HepG2 (cell line): Measurements from ENCODE around the gene RSKR. TPM values are rescaled to one million over a fixed set of nuclear protein-coding genes. Genes with fewer than 3 reads are reported as not detected.

ENCODE experiments used
- NCOA1 ChIP-seq: sonication (generic); formaldehyde crosslinking; IDR thresholded peaks from 2 replicates; pipeline ENCODE4 v1.9.0; 2021; ENCODE audit warnings: missing genetic modification reagents
- NFIB ChIP-seq: sonication (generic); formaldehyde crosslinking; IDR thresholded peaks from 2 replicates; pipeline ENCODE4 v1.9.0; 2021; ENCODE audit warnings: missing genetic modification reagents, mild to moderate bottlenecking, borderline replicate concordance
- NR2C2 ChIP-seq: sonication (generic); formaldehyde crosslinking; IDR thresholded peaks from 2 replicates; pipeline ENCODE4 v1.4.0; 2020; ENCODE audit warnings: missing genetic modification reagents, mild to moderate bottlenecking, moderate library complexity, borderline replicate concordance
- RFX5 ChIP-seq: IDR thresholded peaks from 2 replicates; pipeline ENCODE4 v1.6.1; 2011; ENCODE audit warnings: low read depth, low read length, improper control_type of control experiment
- SP2 ChIP-seq: sonication (generic); formaldehyde crosslinking; IDR thresholded peaks from 2 replicates; pipeline ENCODE4 v1.5.1; 2020; ENCODE audit warnings: mild to moderate bottlenecking, missing genetic modification reagents
- ZMYM4 ChIP-seq: sonication (generic); formaldehyde crosslinking; IDR thresholded peaks from 2 replicates; pipeline ENCODE4 v1.8.1; 2023; ENCODE audit warnings: mild to moderate bottlenecking, missing genetic modification reagents
- ZNF225 ChIP-seq: sonication (generic); formaldehyde crosslinking; IDR thresholded peaks from 2 replicates; pipeline ENCODE4 v1.4.0; 2020; ENCODE audit warnings: mild to moderate bottlenecking, missing genetic modification reagents
- ZNF660 ChIP-seq: sonication (generic); formaldehyde crosslinking; IDR thresholded peaks from 2 replicates; pipeline ENCODE4 v1.5.1; 2020; ENCODE audit warnings: mild to moderate bottlenecking, low read depth, missing genetic modification reagents, borderline replicate concordance
- ZNF740 ChIP-seq: sonication (generic); formaldehyde crosslinking; IDR thresholded peaks from 2 replicates; pipeline ENCODE4 v1.4.0; 2020; ENCODE audit warnings: missing genetic modification reagents
- ZNF772 ChIP-seq: sonication (generic); formaldehyde crosslinking; IDR thresholded peaks from 2 replicates; pipeline ENCODE4 v1.5.0; 2020; ENCODE audit warnings: mild to moderate bottlenecking, missing genetic modification reagents
- polyA plus RNA-seq, 8 experiments: library from polyadenylated mRNA; depleted of rRNA in 3 of 8; stranded (reverse) in 7 of 8; unstranded in 1 of 8; fragments of >200 nt; fragmentation: Illumina TruSeq in 4 of 8; extraction: Trizol in 4 of 8; gene quantifications; 2 replicates each; pipeline versions ENCODE4 v1.2.1 to v1.2.3, GENCODE V29; 2011 to 2016; ENCODE audit warnings: low read depth in 4 of 8, missing spikeins in 1 of 8, mixed read lengths in 1 of 8; ENCODE audit not compliant: insufficient read depth in 1 of 8
- total RNA-seq, 5 experiments: library from RNA; depleted of rRNA; stranded (reverse); fragments of >200 nt; fragmentation: Illumina TruSeq; extraction: Trizol; gene quantifications; 2 replicates each; pipeline ENCODE4 v1.2.3, GENCODE V29; 2016; ENCODE audit warnings: low read depth in 1 of 5
- TF ChIP-seq, protein P1 (sequence below): sonication (generic); formaldehyde crosslinking; IDR thresholded peaks from 2 replicates; pipeline ENCODE4 v1.5.0; 2020; ENCODE audit warnings: mild to moderate bottlenecking, missing genetic modification reagents
- TF ChIP-seq, protein P2 (sequence below): sonication (generic); formaldehyde crosslinking; IDR thresholded peaks from 2 replicates; pipeline ENCODE4 v1.4.0; 2020; ENCODE audit warnings: missing genetic modification reagents
- TF ChIP-seq, protein P3 (sequence below): sonication (generic); formaldehyde crosslinking; IDR thresholded peaks from 2 replicates; pipeline ENCODE4 v1.5.1; 2020; ENCODE audit warnings: missing genetic modification reagents, mild to moderate bottlenecking, borderline replicate concordance
- TF ChIP-seq, protein P4 (sequence below): sonication (generic); formaldehyde crosslinking; IDR thresholded peaks from 2 replicates; pipeline ENCODE4 v1.8.0; 2022; ENCODE audit warnings: mild to moderate bottlenecking, missing genetic modification reagents; ENCODE audit not compliant: insufficient replicate concordance
- TF ChIP-seq, protein P5 (sequence below): fragments of 450-650 bp; IDR thresholded peaks from 2 replicates; pipeline ENCODE4 v1.6.1; 2017
- TF ChIP-seq, protein P6 (sequence below): sonication (generic); formaldehyde crosslinking; IDR thresholded peaks from 2 replicates; pipeline ENCODE4 v1.4.0; 2020; ENCODE audit warnings: mild to moderate bottlenecking, missing genetic modification reagents

The RSKR gene
- total and polyA plus RNA-seq, 2 of the 13 experiments (the other 11 are each of a cell fraction or from before 2014, with no cell fraction given): 5.0 to 10.4 TPM

- TF ChIP-seq, protein P1, sequence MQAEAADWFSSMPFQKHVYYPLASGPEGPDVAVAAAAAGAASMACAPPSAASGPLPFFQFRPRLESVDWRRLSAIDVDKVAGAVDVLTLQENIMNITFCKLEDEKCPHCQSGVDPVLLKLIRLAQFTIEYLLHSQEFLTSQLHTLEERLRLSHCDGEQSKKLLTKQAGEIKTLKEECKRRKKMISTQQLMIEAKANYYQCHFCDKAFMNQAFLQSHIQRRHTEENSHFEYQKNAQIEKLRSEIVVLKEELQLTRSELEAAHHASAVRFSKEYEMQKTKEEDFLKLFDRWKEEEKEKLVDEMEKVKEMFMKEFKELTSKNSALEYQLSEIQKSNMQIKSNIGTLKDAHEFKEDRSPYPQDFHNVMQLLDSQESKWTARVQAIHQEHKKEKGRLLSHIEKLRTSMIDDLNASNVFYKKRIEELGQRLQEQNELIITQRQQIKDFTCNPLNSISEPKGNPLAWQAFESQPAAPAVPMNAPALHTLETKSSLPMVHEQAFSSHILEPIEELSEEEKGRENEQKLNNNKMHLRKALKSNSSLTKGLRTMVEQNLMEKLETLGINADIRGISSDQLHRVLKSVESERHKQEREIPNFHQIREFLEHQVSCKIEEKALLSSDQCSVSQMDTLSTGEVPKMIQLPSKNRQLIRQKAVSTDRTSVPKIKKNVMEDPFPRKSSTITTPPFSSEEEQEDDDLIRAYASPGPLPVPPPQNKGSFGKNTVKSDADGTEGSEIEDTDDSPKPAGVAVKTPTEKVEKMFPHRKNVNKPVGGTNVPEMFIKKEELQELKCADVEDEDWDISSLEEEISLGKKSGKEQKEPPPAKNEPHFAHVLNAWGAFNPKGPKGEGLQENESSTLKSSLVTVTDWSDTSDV (CRISPR knock-in tag): peak; percentile 71; the same call in 1 of the 2 replicates
- TF ChIP-seq, protein P2, sequence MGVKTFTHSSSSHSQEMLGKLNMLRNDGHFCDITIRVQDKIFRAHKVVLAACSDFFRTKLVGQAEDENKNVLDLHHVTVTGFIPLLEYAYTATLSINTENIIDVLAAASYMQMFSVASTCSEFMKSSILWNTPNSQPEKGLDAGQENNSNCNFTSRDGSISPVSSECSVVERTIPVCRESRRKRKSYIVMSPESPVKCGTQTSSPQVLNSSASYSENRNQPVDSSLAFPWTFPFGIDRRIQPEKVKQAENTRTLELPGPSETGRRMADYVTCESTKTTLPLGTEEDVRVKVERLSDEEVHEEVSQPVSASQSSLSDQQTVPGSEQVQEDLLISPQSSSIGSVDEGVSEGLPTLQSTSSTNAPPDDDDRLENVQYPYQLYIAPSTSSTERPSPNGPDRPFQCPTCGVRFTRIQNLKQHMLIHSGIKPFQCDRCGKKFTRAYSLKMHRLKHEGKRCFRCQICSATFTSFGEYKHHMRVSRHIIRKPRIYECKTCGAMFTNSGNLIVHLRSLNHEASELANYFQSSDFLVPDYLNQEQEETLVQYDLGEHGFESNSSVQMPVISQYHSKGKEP (CRISPR knock-in tag): 0 out of 2 replicates have a peak, but pooled peaks have one; percentile 16
- TF ChIP-seq, protein P3, sequence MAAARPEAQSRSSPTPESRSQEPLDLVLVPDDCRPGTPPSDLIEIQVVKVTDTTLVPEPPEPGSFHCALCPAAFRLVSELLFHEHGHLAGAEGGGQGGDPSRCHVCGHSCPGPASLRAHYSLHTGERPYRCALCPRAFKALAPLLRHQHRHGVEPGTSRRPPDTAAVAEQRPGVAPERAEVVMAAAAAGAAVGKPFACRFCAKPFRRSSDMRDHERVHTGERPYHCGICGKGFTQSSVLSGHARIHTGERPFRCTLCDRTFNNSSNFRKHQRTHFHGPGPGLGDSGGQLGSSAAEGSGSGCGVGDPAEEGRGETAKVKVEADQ: no peak
- TF ChIP-seq NFIB (CRISPR knock-in tag) (no peak), RFX5 (no peak; the same call in 1 of the 2 replicates), SP2 (CRISPR knock-in tag) (peak; percentile 79; the same call in 1 of the 2 replicates), ZNF740 (no peak), ZNF225 (peak; percentile 67; the same call in 1 of the 2 replicates), ZMYM4 (CRISPR knock-in tag) (peak; percentile 52; the same call in 1 of the 2 replicates), ZNF772 (CRISPR knock-in tag) (peak; percentile 50; the same call in 1 of the 2 replicates), ZNF660 (CRISPR knock-in tag) (no peak), NR2C2 (CRISPR knock-in tag) (peak; percentile 74; the same call in 1 of the 2 replicates), NCOA1 (CRISPR knock-in tag) (no peak)
- TF ChIP-seq, protein P4, sequence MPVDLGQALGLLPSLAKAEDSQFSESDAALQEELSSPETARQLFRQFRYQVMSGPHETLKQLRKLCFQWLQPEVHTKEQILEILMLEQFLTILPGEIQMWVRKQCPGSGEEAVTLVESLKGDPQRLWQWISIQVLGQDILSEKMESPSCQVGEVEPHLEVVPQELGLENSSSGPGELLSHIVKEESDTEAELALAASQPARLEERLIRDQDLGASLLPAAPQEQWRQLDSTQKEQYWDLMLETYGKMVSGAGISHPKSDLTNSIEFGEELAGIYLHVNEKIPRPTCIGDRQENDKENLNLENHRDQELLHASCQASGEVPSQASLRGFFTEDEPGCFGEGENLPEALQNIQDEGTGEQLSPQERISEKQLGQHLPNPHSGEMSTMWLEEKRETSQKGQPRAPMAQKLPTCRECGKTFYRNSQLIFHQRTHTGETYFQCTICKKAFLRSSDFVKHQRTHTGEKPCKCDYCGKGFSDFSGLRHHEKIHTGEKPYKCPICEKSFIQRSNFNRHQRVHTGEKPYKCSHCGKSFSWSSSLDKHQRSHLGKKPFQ: no peak
- TF ChIP-seq, protein P5, sequence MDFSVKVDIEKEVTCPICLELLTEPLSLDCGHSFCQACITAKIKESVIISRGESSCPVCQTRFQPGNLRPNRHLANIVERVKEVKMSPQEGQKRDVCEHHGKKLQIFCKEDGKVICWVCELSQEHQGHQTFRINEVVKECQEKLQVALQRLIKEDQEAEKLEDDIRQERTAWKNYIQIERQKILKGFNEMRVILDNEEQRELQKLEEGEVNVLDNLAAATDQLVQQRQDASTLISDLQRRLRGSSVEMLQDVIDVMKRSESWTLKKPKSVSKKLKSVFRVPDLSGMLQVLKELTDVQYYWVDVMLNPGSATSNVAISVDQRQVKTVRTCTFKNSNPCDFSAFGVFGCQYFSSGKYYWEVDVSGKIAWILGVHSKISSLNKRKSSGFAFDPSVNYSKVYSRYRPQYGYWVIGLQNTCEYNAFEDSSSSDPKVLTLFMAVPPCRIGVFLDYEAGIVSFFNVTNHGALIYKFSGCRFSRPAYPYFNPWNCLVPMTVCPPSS: no peak
- TF ChIP-seq, protein P6, sequence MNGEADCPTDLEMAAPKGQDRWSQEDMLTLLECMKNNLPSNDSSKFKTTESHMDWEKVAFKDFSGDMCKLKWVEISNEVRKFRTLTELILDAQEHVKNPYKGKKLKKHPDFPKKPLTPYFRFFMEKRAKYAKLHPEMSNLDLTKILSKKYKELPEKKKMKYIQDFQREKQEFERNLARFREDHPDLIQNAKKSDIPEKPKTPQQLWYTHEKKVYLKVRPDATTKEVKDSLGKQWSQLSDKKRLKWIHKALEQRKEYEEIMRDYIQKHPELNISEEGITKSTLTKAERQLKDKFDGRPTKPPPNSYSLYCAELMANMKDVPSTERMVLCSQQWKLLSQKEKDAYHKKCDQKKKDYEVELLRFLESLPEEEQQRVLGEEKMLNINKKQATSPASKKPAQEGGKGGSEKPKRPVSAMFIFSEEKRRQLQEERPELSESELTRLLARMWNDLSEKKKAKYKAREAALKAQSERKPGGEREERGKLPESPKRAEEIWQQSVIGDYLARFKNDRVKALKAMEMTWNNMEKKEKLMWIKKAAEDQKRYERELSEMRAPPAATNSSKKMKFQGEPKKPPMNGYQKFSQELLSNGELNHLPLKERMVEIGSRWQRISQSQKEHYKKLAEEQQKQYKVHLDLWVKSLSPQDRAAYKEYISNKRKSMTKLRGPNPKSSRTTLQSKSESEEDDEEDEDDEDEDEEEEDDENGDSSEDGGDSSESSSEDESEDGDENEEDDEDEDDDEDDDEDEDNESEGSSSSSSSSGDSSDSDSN: peak; percentile 77
These were observed 47.9 kb upstream of the RSKR start, which contains the start of the genes SDF2 and SUPT6H (continued) for GRCh38 chr17:28661635-28662526.
